IPS-18c (cell line): ENCODE measurements around the gene PPM1J.

ENCODE experiments used
- H3K4me3 ChIP-seq: 2 replicates; pipeline ENCODE4 v1.7.0; 2013; ENCODE audit warnings: low read depth, mild to moderate bottlenecking, low read length, moderate library complexity; ENCODE audit not compliant: insufficient read depth
- H3K9me3 ChIP-seq: one replicate; pipeline ENCODE4 v1.6.1; 2013; ENCODE audit warnings: mild to moderate bottlenecking, low read length, moderate library complexity; ENCODE audit not compliant: control insufficient read depth, insufficient read depth

PPM1J gene

DNA sequence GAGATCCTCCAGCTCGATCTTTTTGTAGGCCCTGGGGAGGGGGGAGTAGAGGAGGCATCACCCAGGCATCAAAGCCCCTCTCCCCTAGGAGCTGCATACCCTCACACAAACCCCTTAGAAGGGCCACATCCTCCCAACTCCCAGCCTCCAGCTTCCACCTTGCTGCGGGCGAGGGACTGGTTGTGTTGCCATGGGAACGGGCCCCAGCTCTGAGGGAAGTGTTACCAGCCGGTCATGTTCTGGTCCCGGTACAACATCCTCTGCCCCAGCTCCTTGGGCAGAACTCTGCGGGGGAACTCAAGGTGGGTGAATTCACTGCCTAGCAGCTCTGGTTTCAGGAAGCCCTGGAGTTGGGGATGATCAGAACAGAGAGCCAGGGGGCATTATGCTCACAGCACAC is 4.1 kb downstream of the PPM1J start:
- Histone ChIP-seq H3K4me3 (no peak overlapping the region), H3K9me3 (no peaks in the 10 kb centered on the region)

DNA sequence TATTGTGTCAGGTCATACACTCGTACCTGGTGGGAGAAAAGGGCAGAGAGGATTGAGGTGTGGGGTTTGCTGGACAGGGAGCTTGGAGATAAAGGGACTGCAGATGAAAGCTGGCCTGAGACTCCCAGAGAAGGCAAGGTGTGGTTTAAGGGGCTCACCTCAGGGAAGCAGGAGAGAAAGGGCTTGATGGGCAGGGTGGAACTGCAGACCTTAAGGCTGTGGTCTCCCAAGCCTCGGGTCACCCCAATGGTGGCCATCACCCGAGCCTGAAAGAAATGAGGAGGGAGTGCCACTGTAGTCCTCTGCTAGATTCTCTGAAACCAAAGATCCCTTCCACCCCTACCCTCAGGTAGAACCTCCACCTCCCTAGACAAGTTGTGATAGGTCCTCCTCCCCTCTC is 4.5 kb downstream of the PPM1J start:
- Histone ChIP-seq H3K9me3 (no peaks in the 10 kb centered on the region), H3K4me3 (no peak overlapping the region)

DNA sequence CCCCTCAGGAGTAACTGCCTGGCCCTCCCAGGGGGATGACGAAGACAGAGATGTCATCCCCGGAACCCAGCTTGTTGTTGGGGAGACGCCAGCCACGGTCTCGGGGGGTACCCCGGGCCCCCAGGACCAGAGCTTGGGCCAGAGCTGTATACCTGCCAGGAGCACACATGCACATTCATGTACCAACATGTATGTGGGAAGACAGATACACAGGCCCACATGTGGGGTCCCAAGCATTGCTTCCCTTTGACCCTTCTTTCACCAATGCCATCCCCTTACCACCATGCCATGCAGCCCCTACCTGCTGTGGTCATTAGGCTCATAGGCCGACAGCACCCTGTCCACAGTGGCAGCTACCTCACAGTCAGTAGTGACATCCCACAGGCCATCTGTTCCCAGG is 5.0 kb downstream of the PPM1J start:
- no peaks in the 10 kb centered on the region for H3K9me3 ChIP-seq
- no peak overlapping the region for H3K4me3 ChIP-seq

DNA sequence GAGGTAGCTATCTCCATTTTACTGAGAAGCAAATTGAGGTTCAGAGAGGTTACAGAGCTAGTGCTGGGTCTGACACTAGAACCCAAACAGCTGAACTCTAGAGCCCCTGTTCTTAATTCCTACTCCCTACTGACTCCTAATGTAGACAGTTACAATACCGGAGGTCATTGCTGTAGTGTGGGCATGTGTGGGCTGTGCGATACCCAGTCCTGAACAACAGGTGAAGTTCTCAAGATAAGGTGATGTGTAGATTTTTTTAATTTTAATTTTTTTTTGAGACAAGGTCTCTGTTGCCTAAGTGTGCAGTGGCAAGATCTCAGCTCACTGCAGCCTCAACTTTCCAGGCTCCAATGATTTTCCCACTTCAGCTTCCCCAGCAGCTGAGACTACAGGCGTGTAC is 6.6 kb downstream of the PPM1J start:
- Histone ChIP-seq H3K9me3 (no peaks in the 10 kb centered on the region), H3K4me3 (no peak overlapping the region)

DNA sequence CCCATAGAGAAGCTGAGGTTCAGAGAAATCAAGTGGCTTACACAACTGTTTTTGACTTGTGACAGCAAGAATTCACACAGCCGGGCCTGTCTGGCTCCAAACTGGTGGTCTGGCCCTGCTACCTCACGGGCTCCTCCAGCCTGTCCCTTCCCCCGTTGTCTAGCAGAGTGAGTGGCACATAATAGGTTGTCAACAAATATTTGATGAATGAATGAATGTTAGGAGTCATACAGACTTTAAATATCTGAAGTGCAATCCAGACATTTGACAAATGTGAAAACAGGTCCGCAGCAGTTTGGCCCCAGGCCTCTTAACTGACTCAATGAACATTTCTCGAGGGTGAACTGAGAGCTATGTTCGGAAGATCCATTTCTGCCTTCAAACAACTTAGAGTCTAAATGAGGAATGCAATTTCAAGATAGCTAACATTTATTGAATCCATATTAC is 7.1 kb downstream of the PPM1J start:
- Histone ChIP-seq H3K9me3 (no peaks in the 10 kb centered on the region), H3K4me3 (no peak overlapping the region)

DNA sequence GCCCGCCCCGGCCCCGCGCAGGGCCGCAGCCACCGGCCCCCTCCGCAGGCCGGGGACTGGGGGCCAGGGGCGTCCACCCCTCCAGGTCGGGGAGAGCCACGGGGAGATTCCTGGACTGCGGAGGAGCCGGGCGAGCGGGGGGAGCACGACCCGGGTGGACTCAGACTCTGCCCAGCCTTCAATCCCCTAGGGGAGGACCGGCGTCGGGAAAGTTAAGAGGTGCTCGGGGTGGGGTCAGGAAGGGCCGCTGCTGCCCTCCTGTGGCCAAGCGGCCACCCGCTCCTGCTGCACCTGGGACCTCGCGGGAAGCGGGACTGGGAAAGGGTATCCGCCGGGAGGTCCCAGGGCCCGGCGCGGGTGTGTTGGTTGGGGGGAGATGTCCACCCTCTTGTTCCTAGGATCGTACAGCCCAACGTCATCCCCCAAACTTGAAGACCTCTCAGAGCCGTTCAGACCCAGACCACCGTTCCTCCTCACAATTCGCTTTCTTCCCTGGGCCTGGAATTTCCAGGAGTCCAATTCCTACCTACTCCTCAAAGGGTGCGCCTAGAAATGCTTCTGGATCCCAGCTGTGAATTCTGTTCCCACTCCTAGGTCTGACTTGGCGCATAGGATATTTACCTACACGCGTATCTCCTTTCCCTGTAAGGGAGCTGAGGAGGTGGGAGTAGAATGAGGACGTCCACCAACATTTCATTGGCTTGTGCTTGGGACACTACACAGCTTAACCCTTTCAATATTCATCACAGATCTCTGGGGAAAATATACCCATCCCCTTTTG is 7.7 kb downstream of the PPM1J start:
- no peaks in the 10 kb centered on the region for H3K9me3 ChIP-seq
- H3K4me3 ChIP-seq: peak overlapping the region; percentile 78

DNA sequence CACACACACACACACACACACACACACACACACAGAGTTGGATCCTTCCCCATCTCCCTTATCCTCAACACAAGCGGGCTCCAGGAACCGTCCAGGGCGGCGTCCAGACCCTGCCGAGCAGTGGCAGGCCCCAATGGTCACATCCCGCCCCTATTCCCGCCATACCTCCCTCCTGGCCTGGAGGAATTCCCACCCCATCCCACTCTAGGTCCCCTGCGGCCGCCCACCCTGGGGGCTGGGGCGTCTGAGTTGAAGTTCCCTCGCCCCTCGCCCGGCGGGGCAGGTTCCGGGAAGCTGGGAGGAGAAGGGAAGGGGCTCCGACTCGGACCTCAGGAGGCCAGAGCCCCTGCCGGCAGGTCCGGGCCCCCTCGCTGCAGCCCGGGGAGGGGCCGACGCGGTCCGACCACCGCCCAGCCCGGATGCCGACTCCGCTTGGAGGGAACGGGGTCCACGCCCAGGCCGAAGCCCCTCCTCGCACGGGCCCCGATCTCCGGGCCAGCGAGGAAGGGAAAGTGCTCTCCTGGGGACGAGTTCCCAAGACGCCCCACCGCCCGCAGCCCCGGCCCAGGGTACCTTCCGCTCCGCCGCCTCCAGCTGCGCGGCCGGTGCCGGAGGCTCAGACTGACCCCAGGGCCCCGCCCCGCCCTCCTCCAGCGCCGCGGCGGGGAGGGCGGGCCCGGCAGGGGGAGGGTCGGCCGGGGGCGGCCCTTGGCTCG is 8.5 kb downstream of the PPM1J start, which contains the start of gene RHOC:
TSS of gene RHOC (minus strand) at position 623 of the 716 bp plus-strand sequence. CDS start 3,328 bp downstream, outside the sequence.
- H3K9me3 ChIP-seq: no peaks in the 10 kb centered on the region
- H3K4me3 ChIP-seq: peak within 1 kb of the TSS; percentile 78

DNA sequence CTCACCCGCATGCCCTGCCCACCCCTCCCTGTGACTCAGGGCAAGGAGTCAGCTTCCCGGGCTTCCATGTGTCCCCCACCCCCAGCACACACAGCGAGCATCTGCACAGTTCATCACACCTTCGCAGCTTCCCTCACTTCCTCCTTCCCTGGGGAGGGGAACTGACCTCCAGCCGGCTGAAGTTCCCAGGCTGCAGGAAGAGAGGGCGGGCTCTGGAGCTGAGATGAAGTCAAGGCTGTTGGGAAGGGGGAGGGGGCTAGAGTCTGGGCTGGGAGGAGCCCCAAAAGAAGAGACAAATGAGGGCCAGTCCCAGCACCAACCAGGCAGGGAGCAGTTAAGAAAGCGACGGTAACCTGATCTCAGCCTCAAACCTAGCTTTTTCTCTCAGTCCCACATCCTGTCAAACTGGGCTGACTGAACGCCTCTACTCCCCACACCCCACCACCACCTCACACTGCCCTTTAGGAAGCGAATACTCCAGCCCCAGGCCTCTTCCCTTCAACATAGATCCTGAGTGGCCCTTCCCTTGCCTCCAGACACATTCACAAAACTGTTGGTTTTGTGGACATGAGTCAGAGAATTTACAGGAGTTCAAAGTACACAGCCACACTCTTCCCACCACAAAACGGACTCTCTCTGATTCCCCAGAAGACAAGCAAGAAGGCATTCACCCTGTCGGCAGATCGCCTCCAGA is 10.1 kb downstream of the PPM1J start:
- no peaks in the 10 kb centered on the region for H3K9me3 ChIP-seq
- H3K4me3 ChIP-seq: peak overlapping the region; percentile 20; the same call in 1 of the 2 replicates

DNA sequence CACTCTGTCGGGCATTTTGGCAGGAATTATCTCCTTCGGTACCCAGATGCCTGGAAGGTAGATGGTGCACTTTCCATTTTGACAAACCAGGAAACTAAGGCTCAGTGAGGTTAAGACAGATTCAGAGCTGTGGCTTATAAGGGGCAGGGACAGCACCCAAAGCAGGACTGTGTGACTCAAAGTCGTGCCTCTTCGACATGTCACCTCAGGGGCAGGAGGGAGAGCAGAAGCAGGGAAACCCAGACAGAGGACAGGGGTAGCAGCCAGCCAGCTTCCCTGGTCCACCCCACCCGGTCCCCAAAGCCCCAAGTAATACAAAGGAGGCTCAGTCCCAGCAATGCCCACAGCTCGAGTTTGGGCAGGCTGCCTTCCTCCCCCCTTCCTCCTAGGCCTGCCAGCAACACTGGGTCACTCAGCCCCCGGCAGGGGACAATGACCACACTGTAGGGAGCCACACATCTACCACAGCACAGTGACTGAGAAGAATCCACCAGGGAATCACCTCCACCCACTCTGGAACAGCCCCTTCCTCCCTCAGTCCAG is 10.7 kb downstream of the PPM1J start:
- Histone ChIP-seq H3K4me3 (peak overlapping the region; percentile 20; the same call in 1 of the 2 replicates), H3K9me3 (no peaks in the 10 kb centered on the region)

DNA sequence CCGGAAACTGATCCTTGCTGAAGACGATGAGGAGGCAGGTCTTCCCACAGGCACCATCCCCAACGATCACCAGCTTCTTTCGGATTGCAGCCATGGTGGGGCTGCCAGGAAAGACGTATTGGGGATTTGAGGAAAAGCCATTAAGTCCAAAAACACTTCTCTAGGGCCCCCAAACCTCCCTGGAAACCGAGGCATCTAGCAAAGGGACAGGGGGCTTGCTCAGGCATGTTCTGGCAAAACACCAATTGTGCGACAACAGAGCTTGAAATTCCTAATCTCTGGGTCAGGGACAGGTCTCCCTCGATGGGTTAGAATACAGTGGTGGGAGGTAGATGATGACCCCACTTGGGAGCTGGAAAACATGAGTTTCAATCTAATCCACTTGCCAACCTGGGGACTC is 11.4 kb downstream of the PPM1J start:
- Histone ChIP-seq H3K4me3 (no peak overlapping the region), H3K9me3 (no peaks in the 10 kb centered on the region)

DNA sequence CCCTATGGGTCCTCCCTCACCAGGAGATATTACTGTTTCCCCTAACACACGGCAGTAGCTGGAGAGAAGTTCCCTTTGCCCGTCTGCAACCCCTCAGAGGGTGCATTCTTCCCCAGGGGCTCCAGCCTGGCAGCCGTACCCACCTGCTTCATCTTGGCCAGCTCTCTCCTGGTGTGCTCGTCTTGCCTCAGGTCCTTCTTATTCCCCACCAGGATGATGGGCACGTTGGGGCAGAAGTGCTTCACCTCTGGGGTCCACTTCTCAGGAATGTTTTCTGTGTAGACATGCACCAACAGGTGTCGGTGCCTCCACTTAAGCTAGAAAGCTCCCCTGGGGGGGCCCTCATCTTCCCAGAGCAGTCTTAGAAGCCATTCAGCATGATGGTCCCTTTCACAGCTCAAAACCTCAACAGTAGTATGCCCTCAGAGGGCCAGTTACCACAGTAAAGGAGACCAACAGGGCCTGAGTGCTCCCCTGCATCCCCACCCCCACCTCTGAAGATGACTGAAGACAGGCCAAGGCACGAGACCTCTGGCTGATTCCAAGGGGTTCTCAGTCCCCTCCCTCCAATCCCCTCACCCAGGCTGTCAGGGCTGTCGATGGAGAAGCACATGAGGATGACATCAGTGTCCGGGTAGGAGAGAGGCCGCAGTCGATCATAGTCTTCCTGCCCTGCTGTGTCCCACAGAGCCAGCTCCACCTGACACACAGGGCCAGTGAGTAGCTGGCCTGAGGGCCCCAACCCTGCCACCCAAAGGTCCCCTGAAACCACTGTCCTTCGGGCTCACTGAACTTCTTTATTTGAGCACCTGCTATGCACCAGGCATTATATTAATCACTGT is 12.5 kb downstream of the PPM1J start:
- Histone ChIP-seq H3K4me3 (no peak overlapping the region), H3K9me3 (peaks cover 2% of the 10 kb centered on the region)

DNA sequence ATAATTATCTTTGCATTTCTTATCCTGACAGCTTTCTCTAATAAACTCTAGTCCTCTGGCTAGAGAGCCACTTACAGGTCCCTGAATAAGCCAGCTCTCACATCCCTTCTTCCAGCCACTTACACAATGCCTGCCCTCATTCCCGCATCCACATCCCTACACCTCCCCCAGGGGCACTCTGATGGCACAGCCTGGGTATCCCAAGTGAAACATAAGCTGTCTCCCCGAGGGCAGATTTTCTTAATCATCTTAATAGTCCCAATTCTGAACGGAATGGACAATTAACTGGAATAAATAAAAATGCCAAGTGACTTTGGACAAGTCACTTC is 13.1 kb downstream of the PPM1J start:
- Histone ChIP-seq H3K9me3 (peaks cover 2% of the 10 kb centered on the region), H3K4me3 (no peak overlapping the region)

DNA sequence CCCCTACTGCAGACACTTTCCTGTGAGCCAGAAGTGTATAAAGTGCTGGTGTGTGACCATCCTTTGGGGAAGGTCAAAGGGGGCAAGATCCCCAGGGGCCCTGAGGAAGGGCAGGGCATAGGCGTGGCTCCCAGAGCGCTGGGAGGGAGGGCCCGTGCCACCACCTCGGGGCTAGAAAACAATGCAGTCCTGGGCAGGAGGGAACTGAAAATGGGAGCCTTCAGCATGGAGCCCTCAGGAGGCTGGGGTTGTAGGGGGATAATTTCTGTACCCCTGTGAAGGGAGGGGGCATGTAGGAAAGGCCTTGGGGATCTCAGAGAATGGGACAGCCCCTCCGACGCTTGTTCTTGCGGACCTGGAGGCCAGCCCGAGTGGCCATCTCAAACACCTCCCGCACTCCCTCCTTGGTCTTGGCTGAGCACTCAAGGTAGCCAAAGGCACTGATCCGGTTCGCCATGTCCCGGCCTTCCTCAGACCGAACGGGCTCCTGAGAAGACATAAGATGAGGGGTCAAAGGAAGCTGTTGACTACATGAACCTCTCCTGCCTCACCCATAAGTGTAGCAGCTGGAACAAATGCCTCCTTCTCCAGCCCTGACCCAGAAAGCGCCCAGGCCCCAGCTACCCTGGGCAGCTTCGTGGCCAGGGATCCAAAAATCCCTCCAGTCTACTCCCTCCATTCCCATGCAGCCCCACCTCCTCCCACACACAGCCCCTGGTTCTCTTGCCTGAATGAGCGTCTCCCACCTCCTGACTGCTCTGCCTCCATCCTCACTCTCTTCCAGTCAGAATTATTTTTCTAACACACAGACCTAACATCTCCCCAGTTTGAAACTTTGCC is 13.7 kb downstream of the PPM1J start:
- no peak overlapping the region for H3K4me3 ChIP-seq
- H3K9me3 ChIP-seq: peaks cover 2% of the 10 kb centered on the region

DNA sequence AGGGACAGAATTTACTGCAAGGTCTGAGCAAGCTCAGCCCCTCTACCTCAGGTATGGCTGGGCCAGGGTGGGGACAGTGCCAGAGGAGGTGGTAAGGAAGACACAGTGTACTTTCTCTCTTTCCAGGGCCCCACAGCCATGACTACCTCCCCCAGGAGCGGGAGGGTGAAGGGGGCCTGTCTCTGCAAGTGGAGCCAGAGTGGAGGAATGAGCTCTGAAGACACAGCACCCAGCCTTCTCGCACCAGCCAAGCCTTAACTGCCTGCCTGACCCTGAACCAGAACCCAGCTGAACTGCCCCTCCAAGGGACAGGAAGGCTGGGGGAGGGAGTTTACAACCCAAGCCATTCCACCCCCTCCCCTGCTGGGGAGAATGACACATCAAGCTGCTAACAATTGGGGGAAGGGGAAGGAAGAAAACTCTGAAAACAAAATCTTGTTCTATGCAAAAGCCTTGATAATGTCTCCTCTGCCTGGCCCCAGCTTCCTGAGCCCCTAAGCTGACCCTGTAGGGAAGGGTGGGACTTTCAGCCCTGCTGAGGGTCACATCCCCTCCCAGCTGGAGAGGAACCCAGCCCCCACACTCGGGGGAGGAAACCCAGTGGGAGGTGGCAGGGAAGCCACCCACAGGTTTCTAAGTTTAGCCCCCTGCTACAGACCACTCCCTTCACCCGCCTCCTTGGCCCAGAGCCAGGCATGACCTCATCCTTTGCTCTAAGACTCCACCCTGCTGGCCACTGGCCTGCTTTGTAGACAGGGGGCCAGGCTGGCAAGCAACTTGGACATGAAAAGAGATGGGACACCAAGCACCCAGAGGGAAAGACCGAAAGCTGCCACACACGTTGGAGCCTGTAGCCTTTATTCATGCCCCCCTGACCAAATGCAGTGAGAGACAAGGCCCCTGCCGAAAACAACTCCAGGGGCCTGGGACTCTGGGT is 14.6 kb downstream of the PPM1J start:
- H3K4me3 ChIP-seq: peak overlapping the region; percentile 9; the same call in 1 of the 2 replicates

DNA sequence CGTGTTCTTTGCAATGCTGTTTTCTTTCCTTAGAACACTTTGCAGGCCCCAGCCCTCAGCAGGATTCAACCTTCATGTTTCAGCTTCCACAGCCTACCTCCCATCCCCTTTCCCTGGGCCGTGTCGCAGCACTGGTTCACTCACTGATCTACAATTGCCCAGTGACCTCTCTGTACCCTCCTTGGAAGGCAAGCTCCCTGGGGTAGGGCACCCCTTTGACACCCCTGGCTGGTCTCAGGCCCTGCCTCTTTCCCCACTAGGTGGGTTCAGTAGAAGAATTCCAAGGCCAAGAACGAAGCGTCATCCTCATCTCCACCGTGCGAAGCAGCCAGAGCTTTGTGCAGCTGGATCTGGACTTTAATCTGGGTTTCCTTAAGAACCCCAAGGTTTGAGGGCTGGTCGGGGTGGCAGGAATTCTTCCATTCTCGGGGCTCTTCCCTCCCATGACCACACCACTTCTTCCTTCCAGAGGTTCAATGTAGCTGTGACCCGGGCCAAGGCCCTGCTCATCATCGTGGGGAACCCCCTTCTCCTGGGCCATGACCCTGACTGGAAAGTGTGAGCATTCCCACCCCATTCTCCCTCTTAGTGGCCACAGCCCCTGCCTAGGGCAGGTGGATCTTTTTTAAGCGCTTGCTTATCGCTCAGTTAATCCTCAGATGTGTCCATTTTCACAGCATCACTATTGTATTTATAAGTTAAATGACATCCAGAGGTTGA is 15.5 kb downstream of the PPM1J start:
- H3K9me3 ChIP-seq: peaks cover 2% of the 10 kb centered on the region
- H3K4me3 ChIP-seq: no peak overlapping the region

More for the DNA sequence above, 14.6 kb downstream of the PPM1J start:
- H3K9me3 ChIP-seq: peaks cover 2% of the 10 kb centered on the region
